ENCODE data around the gene ESRRG. TPM values are rescaled to one million over a fixed set of nuclear protein-coding genes. Genes with fewer than 3 reads are reported as not detected.

ESRRG gene
- total and polyA plus RNA-seq, 2 of the 8 experiments (the other 6 are each of a cell fraction or from before 2014, with no cell fraction given), result 0.59 to 1.4 TPM

DNA sequence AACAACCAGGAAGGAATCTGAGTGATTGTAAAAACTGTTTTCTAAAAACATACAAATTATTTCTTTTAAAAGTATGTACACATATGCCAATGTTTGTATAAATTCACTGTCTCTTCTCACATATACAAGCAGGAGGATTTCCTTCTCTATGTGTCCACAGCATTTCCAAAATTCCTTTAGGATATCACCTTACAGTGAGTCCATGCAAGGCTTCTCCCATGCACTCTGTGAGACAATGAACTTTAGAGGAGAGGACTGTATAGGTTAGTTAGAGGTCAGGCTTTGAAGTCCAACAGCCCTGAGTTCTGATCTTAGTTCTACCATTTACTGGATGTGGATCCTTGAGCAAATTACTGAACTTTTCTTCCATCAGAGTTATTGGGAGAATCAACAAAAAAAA lies 265.9 kb downstream of the ESRRG start (continued):
- TF ChIP-seq, protein P1, sequence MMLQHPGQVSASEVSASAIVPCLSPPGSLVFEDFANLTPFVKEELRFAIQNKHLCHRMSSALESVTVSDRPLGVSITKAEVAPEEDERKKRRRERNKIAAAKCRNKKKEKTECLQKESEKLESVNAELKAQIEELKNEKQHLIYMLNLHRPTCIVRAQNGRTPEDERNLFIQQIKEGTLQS (IDR thresholded peaks at IDR 0.05; ENCODE audit: insufficient read depth, low read depth, low read length), result no peak
- TF ChIP-seq, protein P2, sequence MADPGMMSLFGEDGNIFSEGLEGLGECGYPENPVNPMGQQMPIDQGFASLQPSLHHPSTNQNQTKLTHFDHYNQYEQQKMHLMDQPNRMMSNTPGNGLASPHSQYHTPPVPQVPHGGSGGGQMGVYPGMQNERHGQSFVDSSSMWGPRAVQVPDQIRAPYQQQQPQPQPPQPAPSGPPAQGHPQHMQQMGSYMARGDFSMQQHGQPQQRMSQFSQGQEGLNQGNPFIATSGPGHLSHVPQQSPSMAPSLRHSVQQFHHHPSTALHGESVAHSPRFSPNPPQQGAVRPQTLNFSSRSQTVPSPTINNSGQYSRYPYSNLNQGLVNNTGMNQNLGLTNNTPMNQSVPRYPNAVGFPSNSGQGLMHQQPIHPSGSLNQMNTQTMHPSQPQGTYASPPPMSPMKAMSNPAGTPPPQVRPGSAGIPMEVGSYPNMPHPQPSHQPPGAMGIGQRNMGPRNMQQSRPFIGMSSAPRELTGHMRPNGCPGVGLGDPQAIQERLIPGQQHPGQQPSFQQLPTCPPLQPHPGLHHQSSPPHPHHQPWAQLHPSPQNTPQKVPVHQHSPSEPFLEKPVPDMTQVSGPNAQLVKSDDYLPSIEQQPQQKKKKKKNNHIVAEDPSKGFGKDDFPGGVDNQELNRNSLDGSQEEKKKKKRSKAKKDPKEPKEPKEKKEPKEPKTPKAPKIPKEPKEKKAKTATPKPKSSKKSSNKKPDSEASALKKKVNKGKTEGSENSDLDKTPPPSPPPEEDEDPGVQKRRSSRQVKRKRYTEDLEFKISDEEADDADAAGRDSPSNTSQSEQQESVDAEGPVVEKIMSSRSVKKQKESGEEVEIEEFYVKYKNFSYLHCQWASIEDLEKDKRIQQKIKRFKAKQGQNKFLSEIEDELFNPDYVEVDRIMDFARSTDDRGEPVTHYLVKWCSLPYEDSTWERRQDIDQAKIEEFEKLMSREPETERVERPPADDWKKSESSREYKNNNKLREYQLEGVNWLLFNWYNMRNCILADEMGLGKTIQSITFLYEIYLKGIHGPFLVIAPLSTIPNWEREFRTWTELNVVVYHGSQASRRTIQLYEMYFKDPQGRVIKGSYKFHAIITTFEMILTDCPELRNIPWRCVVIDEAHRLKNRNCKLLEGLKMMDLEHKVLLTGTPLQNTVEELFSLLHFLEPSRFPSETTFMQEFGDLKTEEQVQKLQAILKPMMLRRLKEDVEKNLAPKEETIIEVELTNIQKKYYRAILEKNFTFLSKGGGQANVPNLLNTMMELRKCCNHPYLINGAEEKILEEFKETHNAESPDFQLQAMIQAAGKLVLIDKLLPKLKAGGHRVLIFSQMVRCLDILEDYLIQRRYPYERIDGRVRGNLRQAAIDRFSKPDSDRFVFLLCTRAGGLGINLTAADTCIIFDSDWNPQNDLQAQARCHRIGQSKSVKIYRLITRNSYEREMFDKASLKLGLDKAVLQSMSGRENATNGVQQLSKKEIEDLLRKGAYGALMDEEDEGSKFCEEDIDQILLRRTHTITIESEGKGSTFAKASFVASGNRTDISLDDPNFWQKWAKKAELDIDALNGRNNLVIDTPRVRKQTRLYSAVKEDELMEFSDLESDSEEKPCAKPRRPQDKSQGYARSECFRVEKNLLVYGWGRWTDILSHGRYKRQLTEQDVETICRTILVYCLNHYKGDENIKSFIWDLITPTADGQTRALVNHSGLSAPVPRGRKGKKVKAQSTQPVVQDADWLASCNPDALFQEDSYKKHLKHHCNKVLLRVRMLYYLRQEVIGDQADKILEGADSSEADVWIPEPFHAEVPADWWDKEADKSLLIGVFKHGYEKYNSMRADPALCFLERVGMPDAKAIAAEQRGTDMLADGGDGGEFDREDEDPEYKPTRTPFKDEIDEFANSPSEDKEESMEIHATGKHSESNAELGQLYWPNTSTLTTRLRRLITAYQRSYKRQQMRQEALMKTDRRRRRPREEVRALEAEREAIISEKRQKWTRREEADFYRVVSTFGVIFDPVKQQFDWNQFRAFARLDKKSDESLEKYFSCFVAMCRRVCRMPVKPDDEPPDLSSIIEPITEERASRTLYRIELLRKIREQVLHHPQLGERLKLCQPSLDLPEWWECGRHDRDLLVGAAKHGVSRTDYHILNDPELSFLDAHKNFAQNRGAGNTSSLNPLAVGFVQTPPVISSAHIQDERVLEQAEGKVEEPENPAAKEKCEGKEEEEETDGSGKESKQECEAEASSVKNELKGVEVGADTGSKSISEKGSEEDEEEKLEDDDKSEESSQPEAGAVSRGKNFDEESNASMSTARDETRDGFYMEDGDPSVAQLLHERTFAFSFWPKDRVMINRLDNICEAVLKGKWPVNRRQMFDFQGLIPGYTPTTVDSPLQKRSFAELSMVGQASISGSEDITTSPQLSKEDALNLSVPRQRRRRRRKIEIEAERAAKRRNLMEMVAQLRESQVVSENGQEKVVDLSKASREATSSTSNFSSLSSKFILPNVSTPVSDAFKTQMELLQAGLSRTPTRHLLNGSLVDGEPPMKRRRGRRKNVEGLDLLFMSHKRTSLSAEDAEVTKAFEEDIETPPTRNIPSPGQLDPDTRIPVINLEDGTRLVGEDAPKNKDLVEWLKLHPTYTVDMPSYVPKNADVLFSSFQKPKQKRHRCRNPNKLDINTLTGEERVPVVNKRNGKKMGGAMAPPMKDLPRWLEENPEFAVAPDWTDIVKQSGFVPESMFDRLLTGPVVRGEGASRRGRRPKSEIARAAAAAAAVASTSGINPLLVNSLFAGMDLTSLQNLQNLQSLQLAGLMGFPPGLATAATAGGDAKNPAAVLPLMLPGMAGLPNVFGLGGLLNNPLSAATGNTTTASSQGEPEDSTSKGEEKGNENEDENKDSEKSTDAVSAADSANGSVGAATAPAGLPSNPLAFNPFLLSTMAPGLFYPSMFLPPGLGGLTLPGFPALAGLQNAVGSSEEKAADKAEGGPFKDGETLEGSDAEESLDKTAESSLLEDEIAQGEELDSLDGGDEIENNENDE (IDR thresholded peaks at IDR 0.05; ENCODE audit: insufficient replicate concordance, low read length), result no peak
- TF ChIP-seq CHD2 (IDR thresholded peaks at IDR 0.05; ENCODE audit: low read length), result no peak
- TF ChIP-seq, protein P3, sequence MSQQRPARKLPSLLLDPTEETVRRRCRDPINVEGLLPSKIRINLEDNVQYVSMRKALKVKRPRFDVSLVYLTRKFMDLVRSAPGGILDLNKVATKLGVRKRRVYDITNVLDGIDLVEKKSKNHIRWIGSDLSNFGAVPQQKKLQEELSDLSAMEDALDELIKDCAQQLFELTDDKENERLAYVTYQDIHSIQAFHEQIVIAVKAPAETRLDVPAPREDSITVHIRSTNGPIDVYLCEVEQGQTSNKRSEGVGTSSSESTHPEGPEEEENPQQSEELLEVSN (IDR thresholded peaks at IDR 0.05), result no peak

Measured in H1 (cell line).